Measurements from ENCODE around the gene H6PD.

Gene H6PD

DNA sequence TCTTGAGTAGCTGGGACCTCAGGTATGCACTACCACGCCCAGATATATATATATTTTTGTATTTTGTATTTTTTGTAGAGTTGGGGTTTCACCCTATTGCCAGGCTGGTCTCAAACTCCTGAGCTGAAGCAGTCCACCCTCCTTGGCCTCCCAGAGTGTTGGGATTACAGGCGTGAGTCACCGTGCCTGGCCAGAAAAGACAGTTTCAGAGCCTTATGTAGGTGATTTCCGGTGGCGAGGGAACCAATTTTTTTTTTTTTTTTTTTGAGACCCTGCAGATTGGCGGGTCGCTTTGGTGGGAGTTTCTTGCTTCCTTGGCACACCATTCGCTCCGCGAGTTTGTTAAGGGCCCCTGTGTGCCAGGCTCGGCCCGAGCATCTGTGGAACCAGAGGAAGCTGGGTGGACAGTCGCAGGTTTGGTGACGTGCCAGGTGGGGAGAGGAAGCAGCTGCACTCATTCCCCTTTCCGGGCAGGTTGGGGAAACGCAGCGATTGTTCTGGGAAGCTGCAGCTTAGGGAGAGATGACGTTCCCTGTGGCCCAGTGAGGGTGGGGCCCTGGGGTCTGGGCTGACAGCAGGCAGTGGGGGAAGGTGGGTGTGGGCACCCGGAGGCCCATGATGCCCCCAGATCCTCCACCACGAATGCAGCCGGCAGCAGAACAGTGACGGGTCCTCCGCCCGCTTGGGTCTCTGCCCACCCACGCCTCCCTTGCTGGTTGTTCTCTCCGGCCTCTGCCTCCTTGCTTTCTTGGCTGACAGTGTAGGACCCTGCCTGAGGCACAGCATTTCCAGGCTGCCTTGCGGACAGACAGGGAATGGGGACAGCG lies 83.2 kb downstream of the H6PD start:
- no peak overlapping the region for H3K27ac ChIP-seq
- TF ChIP-seq, protein P1, sequence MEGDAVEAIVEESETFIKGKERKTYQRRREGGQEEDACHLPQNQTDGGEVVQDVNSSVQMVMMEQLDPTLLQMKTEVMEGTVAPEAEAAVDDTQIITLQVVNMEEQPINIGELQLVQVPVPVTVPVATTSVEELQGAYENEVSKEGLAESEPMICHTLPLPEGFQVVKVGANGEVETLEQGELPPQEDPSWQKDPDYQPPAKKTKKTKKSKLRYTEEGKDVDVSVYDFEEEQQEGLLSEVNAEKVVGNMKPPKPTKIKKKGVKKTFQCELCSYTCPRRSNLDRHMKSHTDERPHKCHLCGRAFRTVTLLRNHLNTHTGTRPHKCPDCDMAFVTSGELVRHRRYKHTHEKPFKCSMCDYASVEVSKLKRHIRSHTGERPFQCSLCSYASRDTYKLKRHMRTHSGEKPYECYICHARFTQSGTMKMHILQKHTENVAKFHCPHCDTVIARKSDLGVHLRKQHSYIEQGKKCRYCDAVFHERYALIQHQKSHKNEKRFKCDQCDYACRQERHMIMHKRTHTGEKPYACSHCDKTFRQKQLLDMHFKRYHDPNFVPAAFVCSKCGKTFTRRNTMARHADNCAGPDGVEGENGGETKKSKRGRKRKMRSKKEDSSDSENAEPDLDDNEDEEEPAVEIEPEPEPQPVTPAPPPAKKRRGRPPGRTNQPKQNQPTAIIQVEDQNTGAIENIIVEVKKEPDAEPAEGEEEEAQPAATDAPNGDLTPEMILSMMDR (conservative IDR thresholded peaks at IDR 0.05), result no peak

DNA sequence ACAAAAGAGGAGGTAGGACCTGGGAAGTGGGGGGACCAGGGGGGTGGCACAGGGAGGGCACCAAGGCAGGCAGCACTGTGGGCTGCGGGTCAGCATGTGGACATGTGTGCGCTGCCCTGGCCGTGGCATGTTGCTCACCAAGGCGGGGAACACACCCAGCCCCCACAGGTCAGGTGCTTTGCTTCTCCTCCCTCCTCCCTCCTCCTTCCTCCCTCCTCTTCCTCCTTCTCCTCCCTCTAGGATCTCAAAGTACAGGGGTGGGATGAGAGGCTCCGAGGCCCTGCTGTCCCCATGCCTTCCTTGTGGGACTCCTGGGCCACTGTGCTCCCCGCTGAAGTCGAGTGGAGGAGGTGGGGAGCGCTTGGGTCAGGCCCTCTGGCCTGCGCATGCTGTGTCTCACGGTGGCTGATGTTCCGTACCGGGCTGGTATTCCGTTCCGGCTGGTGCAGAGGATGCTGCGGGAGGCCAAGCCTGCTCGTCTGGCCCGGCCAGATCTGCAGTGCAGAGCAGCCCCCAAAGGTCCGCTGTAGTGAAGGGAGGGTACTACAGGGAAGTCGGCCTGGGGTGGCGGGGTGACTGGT lies 84.7 kb downstream of the H6PD start:
- TF ChIP-seq, protein P1 (conservative IDR thresholded peaks at IDR 0.05), result no peak
- H3K27ac ChIP-seq, result no peak overlapping the region

DNA sequence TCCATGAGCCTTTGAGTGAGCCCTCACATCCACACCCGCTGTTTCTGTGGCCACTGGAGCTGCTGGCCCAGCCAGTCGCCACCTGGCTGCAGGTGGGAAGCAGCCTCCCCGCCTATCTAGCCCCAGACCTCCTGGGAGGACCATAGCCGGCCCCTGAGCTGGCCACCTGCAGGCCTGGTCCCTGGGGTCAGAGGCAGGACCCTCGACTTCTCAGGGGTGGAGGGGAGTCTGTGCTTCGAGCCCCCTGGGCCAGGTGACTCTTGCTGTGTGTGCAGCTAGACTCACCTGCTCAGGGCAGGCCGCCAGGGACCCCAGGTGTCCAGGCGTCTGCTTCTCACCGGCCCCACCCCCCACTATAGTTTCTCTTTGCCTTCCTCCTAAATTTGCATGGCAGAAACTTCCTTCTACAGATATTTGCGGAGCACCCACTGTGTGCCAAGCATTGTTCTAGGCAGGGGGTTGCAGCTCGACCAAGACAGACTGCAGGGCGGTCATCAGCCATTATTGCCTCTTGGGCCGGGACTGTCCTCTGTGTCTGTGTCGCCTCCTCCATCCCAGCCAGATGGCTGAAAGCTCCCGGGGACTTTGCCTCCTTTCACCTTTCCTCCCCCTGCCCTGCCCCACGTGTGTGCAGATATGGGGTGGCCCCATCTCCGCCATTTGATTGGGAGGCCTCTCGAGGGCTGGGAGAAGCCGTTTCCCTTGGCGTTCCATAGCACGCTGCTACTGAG lies 85.4 kb downstream of the H6PD start:
- TF ChIP-seq, protein P1 (conservative IDR thresholded peaks at IDR 0.05), result no peak
- H3K27ac ChIP-seq, result no peak overlapping the region

Data from VCaP (cell line).